ENCODE measurements around the gene HIVEP1.

HIVEP1 gene

DNA sequence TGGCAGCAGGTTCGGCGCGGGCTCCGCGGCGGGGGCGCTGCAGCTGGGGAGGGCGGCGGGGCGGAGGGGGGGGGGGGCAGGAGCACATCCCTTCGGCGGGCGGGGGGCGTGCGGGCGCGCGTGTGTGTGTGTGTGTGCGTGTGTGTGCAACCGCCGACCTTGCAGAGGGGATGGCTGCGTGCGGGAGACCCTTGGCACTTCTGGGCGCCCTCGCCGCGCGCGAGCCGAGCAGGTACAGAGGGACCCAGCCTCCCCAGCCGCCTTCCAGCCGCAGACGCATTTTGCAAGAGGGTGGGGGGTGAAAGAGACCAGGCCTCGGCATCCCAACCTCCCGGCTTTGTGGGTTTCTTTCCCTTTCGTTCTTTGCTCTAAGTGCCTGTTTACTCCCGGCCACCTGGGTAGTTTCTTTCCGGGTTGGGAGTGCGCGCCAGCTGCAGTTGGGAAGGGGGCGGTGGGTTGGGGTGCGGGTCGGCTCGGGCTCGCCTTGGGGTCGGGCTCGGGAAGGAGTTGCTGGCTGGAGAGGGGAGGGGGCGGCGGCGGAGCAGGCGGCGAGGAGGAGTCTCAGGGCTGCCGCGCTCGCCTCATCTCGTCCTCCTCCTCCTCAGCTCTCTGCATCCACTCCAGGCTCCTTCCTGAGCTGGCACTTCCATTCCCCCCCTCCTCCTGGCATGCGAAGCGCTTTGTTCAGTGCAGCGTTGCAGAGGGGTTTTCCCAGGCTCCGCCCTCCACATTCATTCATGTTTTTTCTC is 620 bp downstream of the HIVEP1 start (continued):
- TF ChIP-seq, protein P1, sequence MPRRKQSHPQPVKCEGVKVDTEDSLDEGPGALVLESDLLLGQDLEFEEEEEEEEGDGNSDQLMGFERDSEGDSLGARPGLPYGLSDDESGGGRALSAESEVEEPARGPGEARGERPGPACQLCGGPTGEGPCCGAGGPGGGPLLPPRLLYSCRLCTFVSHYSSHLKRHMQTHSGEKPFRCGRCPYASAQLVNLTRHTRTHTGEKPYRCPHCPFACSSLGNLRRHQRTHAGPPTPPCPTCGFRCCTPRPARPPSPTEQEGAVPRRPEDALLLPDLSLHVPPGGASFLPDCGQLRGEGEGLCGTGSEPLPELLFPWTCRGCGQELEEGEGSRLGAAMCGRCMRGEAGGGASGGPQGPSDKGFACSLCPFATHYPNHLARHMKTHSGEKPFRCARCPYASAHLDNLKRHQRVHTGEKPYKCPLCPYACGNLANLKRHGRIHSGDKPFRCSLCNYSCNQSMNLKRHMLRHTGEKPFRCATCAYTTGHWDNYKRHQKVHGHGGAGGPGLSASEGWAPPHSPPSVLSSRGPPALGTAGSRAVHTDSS (tag by site-specific recombination; IDR thresholded peaks at IDR 0.05) = peak; percentile 67; the same call in 1 of the 2 replicates
- no peak for TF ChIP-seq ZNF558 (tag by site-specific recombination; IDR thresholded peaks at IDR 0.05)
- 0 out of 2 replicates have a peak, but pooled peaks have one; percentile 5 for TF ChIP-seq KLF7 (tag by site-specific recombination; IDR thresholded peaks at IDR 0.05; ENCODE audit: borderline replicate concordance)
- peak; percentile 58 for TF ChIP-seq SP2 (tag by site-specific recombination; IDR thresholded peaks at IDR 0.05)
- TF ChIP-seq ZNF146 (tag by site-specific recombination; IDR thresholded peaks at IDR 0.05) = no peak
- TF ChIP-seq SP7 (tag by site-specific recombination; IDR thresholded peaks at IDR 0.05) = peak; percentile 45; the same call in 1 of the 2 replicates
- TF ChIP-seq ZNF571 (tag by site-specific recombination; IDR thresholded peaks at IDR 0.05) = no peak
- no peak for TF ChIP-seq ZNF777 (tag by site-specific recombination; IDR thresholded peaks at IDR 0.05; ENCODE audit: borderline replicate concordance)
- no peak for TF ChIP-seq FEZF1 (tag by site-specific recombination; IDR thresholded peaks at IDR 0.05)
- TF ChIP-seq, protein P2, sequence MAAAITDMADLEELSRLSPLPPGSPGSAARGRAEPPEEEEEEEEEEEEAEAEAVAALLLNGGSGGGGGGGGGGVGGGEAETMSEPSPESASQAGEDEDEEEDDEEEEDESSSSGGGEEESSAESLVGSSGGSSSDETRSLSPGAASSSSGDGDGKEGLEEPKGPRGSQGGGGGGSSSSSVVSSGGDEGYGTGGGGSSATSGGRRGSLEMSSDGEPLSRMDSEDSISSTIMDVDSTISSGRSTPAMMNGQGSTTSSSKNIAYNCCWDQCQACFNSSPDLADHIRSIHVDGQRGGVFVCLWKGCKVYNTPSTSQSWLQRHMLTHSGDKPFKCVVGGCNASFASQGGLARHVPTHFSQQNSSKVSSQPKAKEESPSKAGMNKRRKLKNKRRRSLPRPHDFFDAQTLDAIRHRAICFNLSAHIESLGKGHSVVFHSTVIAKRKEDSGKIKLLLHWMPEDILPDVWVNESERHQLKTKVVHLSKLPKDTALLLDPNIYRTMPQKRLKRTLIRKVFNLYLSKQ (tag by site-specific recombination; IDR thresholded peaks at IDR 0.05; ENCODE audit: borderline replicate concordance) = no peak
- no peak for TF ChIP-seq ZNF488 (tag by site-specific recombination; IDR thresholded peaks at IDR 0.05)
- no peak for TF ChIP-seq ZNF621 (tag by site-specific recombination; IDR thresholded peaks at IDR 0.05)
- TF ChIP-seq ZNF114 (tag by site-specific recombination; IDR thresholded peaks at IDR 0.05) = no peak
- TF ChIP-seq GLIS2 (tag by site-specific recombination; IDR thresholded peaks at IDR 0.05) = peak; percentile 82
- TF ChIP-seq ZFP37 (tag by site-specific recombination; IDR thresholded peaks at IDR 0.05) = 0 out of 2 replicates have a peak, but pooled peaks have one; percentile 17
- TF ChIP-seq GLIS1 (tag by site-specific recombination; IDR thresholded peaks at IDR 0.05) = peak; percentile 1; the same call in 1 of the 2 replicates
- TF ChIP-seq OSR2 (tag by site-specific recombination; IDR thresholded peaks at IDR 0.05) = no peak
- 0 out of 2 replicates have a peak, but pooled peaks have one; percentile 21 for TF ChIP-seq HIC1 (tag by site-specific recombination; IDR thresholded peaks at IDR 0.05)
- no peak for TF ChIP-seq ZNF266 (tag by site-specific recombination; IDR thresholded peaks at IDR 0.05; ENCODE audit: low read depth)
- TF ChIP-seq ZBTB21 (tag by site-specific recombination; IDR thresholded peaks at IDR 0.05) = no peak
- TF ChIP-seq ZNF121 (tag by site-specific recombination; IDR thresholded peaks at IDR 0.05) = no peak
- TF ChIP-seq PRDM1 (tag by site-specific recombination; IDR thresholded peaks at IDR 0.05) = 0 out of 2 replicates have a peak, but pooled peaks have one; percentile 11
- TF ChIP-seq SP3 (tag by site-specific recombination; IDR thresholded peaks at IDR 0.05) = peak; percentile 59
- TF ChIP-seq KLF10 (tag by site-specific recombination; IDR thresholded peaks at IDR 0.05) = no peak
- TF ChIP-seq IKZF3 (tag by site-specific recombination; IDR thresholded peaks at IDR 0.05) = peak; percentile 71
- peak; percentile 22; the same call in 1 of the 2 replicates for TF ChIP-seq ZNF629 (tag by site-specific recombination; IDR thresholded peaks at IDR 0.05)
- TF ChIP-seq ZNF211 (tag by site-specific recombination; IDR thresholded peaks at IDR 0.05; ENCODE audit: low read depth) = no peak
- no peak for TF ChIP-seq ZNF658 (tag by site-specific recombination; IDR thresholded peaks at IDR 0.05)
- peak; percentile 49 for TF ChIP-seq ZFHX2 (tag by site-specific recombination; conservative IDR thresholded peaks at IDR 0.05)
- TF ChIP-seq ZNF19 (tag by site-specific recombination; IDR thresholded peaks at IDR 0.05; ENCODE audit: low read depth) = no peak
- TF ChIP-seq, protein P3, sequence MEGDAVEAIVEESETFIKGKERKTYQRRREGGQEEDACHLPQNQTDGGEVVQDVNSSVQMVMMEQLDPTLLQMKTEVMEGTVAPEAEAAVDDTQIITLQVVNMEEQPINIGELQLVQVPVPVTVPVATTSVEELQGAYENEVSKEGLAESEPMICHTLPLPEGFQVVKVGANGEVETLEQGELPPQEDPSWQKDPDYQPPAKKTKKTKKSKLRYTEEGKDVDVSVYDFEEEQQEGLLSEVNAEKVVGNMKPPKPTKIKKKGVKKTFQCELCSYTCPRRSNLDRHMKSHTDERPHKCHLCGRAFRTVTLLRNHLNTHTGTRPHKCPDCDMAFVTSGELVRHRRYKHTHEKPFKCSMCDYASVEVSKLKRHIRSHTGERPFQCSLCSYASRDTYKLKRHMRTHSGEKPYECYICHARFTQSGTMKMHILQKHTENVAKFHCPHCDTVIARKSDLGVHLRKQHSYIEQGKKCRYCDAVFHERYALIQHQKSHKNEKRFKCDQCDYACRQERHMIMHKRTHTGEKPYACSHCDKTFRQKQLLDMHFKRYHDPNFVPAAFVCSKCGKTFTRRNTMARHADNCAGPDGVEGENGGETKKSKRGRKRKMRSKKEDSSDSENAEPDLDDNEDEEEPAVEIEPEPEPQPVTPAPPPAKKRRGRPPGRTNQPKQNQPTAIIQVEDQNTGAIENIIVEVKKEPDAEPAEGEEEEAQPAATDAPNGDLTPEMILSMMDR (tag by site-specific recombination; IDR thresholded peaks at IDR 0.05) = no peak
- TF ChIP-seq ZNF747 (tag by site-specific recombination; IDR thresholded peaks at IDR 0.05) = no peak
- TF ChIP-seq ZNF426 (tag by site-specific recombination; IDR thresholded peaks at IDR 0.05) = no peak
- no peak for TF ChIP-seq HOXC10 (CRISPR knock-in tag; IDR thresholded peaks at IDR 0.05)
- peak; percentile 20; the same call in 1 of the 2 replicates for TF ChIP-seq WT1 (tag by site-specific recombination; IDR thresholded peaks at IDR 0.05)

Measured in HEK293 (cell line).